Right lung (tissue), 5 donors: ENCODE measurements around the gene NEDD4. TPM values are rescaled to one million over a fixed set of nuclear protein-coding genes. Genes with fewer than 3 reads are reported as not detected.
"Not testable (repeated sequence)": the region's sequence is repeated elsewhere in the genome, so short reads cannot be mapped to it uniquely, and the experiment has no call there.

Experiments
- DNase-seq, 2 donors: peaks; one replicate each; pipeline ENCODE4 v3.0.0-alpha.2; 2013
- polyA plus RNA-seq, 5 donors: library from polyadenylated mRNA; unstranded; fragments of 120-200 nt; gene quantifications; one replicate each; pipeline versions ENCODE4 v1.2.1 to v1.2.3, GENCODE V29; 2013; ENCODE audit warnings: inconsistent platforms in 1 of 5, low replicate concordance in 1 of 5; ENCODE audit not compliant: insufficient read length in 5 of 5, insufficient read depth in 1 of 5

The NEDD4 gene
- polyA plus RNA-seq, 5 donors: 11.1 to 20.7 (median 18.1) TPM

DNA sequence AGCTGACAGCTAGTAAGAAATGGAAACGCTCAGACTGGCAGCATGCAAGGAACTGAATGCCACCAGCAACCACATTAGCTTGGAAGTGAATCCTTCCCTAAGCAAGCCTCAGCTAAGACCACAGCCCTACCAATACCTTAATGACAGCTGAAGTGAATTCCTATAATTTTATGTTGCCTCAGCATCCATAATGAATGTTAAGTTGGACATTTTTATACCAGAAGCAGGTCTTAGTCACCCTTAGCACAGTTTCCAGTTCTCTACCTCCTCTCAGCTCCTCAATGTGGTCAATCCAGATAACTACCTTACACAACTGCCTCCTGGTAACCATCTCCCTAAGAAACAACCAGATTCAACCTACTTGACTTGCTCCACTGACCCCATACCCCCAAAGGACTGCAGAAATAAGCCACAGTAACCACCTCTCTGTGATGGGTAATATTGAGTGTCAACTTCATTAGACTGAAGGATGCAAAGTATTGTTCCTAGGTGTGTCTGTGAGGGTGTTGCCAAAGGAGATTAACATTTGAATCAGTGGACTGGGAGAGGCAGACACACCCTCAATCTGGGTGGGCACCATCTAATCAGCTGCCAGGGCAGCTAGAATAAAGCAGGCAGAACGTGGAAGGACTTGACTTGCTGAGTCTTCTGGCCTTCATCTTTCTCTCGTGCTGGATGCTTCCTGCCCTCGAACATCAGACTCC, 33.5 kb downstream of the NEDD4 start:
- no peak for DNase-seq

DNA sequence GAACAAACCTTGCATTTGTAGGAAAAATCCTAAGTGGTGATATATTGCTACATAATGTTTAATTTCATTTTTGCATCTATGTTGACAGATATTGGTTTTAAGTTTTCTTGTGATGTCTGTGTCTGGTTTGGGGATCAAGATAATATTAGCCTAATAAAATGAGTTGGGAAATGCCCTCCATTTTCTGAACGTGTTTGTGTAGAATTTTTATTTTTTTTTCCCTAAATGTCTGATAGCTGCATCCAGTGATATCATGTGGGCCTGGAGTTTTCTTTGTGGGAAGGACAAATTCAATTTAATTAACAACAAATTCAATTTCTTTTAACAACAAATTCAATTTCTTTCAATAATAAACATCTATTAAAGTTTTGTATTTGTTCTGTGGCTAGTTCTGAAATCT, 35.1 kb downstream of the NEDD4 start:
- no peak for DNase-seq

DNA sequence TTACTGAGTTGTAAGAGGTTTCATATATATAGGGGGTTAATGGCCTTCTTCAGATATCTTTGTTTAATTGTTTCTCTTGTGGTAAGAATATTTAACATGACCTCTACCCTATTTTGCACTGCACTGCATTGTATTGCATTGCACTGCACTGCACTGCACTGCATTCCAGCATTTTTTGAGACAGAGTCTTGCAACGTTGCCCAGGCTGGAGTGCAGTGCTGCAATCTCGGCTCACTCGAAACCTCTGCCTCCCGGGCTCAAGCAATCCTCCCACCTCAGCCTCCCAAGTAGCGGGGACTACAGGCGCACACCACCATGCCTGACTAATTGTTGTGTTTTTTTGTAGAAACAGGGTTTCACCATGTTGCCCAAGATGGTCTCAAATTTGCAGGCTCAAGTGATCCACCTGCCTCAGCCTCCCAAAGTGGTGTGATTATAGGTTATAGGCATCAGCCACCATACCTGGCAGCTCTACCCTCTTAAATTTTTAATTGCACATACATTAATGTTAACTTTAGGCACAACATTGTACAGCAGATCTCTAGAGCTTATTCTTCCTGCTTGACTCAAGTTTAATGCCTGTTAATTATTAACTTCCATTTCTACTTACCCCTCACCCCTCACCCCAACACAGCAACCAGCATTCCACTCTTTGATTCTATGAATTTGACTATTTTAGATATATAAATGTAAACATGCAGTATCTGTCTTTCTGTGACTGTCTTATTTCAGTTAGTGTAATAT, 38.4 kb downstream of the NEDD4 start:
- no peak for DNase-seq

DNA sequence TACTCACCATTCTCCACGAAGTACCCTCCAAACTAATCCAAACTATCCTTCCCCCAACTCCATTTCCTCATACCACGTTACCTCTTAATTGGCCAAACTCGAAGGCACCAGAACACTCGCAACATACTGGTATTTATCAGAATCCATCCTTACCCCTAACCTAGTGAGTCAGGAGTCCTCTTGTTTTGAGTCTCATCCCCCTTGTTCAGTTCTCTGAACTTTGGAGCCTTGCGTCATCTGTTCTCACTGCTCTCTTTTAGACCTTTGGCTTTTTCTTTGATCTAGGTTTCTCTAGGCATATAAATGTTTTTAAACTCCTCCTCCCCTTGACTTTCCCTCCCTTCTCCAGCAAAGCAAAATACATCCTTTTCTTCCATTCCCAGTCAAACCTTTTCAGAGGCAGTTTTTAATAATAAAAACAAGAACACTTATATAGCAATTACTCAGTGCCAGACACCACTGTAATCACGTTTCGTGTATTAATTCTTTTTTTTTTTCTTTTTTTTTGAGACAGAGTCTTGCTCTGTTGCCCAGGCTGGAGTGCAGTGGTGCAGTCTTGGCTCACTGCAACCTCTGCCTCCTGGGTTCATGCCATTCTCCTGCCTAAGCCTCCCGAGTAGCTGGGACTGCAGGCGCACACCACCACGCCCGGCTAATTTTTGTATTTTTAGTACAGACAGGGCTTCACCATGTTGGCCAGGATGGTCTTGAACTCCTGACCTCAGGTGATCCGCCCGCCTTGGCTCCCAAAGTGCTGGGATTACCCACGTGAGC, 40.7 kb downstream of the NEDD4 start:
- not testable (repeated sequence) for DNase-seq

DNA sequence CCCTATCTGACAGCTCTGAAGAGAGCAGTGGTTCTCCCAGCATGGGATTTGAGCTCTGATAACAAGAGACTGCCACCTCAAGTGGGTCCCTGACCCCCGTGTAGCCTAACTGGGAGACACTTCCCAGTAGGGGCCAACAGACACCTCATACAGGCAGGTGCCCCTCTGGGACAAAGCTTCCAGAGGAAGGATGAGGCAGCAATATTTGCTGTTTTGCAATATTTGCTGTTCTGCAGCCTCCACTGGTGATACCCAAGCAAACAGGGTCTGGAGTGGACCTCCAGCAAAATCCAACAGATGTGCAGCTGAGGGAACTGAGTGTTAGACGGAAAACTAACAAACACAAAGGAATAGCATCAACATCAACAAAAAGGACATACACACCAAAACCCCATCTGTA, 48.8 kb downstream of the NEDD4 start:
- DNase-seq: not testable (repeated sequence)

DNA sequence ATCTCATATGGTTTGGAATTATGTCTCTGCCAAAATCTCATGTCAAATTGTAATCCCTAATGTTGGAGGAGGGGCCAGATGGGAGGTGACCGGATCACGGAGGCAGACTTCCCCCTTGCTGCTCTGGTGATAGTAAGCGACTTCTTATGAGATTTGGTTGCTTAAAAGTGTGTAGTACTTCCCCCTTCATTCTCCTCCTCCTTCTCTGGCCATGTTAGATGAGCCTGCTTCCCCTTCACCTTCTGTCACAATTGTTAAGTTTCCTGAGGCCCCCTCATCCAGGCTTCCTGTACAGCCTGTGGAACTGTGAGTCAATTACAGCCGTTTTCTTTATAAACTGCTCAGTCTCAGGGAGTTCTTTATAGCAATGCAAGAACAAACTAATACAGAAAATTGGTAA, 51.1 kb downstream of the NEDD4 start:
- DNase-seq: no peak

DNA sequence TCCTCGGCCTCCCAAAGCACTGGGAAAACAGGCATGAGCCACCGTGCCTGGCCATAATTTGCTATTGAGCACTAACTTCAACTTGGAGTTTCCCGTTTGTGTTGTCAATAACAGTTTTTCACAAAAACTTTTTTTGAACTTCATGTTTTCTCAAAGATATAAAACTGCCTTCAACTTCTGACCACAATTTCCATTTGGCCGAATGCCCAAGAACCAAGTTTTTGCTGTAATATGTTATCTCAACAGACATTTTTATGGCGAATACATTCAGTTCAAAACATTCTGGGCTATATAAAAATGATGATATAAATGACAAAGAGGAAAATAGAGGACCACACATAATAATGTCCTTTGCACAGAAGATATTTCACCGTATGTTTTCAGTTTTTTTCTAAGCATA, 56.4 kb downstream of the NEDD4 start:
- no peak for DNase-seq

DNA sequence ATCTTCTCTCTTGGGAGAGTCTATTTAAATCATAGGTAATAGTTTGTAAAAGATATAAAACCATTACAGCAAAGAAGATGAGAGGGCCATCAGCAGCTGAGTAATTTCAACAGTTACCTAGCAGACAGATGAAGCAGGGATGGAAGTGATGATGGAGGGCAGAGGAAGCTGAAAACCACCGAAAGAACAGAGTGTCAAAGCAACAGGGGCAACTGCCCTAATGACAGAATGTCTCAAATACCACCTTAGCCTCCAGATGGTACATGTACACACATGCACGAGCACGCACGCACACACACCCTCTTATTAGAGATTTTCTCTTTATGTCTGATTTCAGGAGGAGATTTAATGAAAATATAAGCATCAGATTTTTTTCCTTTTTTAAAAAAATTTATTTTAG, 64.5 kb downstream of the NEDD4 start:
- DNase-seq: no peak

DNA sequence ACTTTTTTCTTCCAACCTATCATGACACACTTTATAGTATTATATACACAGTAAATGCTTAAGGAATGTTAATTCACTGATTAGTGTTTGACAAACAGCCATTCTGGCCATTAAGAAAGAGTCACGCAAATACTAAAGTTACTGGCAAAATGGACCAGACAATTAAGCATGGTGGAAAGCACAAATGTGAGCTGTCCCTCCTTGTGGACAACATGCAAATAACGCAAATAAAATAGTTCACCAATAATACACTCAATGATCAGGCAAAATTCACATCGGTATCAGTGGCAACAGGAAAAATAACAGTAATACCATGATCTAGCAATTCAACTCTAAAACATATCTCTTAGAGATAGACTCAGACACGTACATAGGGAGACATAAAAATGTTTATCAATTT, 71.7 kb downstream of the NEDD4 start:
- DNase-seq: no peak

DNA sequence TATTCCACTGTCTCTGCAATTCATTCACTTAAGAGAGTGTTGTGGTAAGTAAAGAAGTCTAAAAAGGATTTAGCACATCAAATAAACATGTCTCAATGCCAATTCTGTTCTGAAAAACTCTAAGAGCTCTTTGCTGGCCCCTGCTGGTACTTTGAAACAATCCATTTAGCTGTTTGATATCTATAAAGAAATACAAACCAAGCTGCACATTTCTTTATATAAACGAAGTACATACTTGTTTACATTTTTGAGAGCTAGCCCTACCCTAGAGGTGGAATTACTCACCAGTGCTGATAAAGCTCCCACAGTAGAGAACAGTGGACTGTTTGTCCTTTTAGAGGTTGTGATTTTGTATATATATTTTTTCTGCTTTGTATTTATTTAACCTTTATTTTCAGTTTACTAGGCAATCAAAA, 75.5 kb downstream of the NEDD4 start:
- peak in 1 of 2 donors; percentile 16 for DNase-seq

DNA sequence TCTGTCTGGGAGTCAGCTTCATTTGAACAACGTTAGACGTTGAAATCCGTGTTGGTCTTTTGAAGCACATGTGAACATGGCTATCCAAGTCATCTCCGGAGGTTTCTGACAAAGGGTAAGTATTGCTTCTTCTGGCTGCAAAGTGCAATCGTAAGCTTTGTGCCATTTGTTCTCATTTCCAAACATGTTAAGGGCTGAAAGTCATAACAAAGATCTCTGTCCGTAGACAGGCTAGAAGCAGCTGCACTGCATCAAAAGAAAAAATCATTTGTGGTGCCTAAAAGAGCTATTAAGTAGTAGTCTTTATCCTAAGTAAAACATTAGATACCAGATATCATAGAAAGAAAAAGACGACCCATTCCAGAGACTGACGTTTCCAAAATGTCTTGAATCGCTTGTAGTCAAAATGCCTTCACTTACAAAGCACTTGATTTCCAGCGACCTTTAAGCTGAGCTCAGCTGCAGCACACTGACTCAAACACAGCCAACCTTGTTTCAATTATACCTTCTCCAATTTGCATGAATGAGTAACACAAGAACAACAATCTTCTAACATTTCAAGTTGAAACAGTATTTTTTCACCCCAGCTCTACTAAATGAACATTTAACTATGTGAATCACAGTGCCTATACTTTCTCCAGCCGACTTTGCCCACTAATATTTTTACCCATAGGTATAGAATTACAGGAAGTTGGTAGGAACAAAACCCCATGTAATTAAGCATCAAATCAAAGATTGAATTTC, 76.6 kb downstream of the NEDD4 start:
- DNase-seq: no peak

DNA sequence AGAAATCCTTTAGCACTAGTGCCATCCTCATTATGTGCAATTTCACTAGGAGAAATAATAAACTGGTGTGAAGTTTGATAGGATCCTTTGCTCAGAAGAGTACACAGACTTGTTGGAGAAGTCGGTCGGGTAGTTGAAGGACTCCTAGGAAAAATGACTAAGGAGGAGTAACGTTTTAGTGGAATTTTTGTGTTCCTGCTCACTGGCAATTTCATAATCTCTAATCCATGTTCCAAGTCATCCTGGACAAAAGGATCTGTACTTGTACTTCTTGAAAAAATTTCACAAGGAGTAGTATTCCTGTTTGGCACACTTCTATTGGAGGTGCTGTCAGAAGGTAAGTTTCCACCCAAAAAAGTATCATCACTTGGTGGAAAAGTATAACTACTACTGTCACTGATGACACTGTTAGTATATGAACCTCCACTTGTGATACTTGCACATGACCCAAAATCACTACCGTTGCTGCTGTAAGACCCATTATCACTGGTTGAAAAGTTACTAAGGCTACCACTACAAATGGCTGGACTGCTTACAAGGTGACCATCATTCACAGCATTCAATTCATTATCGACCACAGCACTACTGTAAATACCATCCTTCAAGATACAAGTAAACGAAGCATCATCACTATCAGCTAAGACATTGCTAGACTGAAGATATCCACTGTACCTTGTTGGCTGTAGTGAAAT, 77.4 kb downstream of the NEDD4 start:
- no peak for DNase-seq

DNA sequence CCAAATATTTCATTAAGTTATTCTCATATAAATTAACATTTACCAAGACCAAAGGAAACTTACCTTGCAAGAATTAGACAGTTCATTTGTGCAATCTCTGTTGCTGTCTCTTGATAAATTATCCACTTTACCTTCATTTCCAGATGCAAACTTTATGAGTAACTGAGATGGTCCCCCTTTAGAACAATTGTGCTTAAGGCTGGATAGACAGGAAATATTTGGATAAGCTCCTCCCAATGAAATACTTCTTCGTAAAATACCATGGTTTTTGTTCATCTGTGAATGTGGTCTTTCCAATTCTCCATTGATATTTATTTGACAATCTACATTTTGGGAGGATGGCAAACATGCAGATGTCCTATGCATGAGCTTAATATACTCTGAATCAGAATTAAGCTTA, 78.2 kb downstream of the NEDD4 start:
- no peak for DNase-seq

DNA sequence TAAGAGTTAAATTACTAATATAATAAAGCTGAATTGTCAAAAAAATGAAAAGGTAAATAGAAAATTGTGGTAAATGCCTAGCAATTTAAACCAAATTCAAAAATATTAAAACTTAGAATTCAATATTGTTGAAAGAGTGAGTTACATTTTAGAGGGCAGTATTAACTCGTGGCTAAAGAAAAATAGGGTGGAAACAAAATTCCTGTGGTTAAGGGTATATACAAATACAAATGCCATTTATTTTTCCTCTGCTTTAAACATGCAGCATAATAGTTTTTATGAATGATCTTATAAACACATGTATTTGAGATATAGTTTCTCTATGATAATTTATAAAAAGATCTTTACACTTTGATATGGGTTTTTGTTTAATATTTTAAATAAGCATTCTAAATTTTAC, 79.0 kb downstream of the NEDD4 start:
- no peak for DNase-seq

DNA sequence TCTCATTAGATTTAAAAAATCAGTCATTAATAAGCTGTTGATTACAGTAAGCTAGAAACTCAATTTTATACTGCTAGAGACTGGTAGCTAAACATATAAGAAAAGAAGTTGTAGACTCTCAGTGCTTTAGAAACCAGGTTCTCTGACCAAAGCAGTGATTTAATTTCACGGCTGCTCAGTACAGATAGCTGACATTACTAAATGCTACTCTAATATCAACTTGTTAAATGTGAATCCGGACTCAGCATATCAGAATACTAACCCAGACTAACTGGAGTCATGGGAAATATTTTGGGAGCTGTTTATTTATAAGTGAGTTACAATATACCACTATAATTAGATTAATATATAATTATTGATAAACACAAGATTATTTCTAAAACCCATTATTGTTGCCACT, 80.4 kb downstream of the NEDD4 start:
- no peak for DNase-seq

DNA sequence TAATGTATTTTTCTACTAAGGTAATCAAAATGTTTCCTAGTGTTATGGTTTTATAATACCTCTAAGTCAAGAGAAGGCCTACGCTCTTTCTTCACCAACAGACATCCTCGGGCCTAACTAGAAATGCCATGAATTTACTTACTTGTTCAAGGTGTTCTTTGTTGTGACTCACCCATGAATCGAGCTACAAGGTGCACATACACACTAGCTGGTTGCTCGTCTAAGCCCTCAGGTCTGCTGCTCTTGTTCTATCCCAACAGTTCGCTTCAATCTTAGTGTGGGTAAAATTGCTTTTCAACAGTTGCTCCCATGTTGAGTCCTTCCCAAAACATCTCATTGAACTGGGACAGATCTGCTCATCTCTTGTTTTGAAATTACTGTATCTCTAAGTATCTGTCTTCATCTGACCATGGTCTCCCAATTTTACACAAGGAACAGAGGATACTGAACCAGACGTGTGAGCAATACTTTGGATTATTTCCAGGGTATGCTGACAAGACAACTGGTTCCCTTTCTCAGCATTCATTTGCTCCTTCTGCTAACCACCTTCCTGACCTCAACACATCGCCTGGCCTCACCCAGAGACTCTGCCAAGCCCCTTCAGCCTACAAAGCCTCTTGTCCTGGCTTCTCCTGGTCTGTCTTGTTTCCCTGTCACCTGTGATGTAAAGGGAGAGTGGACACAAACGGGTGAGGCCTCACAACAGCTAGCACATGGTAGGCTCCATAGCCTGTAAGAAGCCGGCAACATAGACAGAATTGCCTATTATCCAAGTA, 84.2 kb downstream of the NEDD4 start:
- DNase-seq: no peak

DNA sequence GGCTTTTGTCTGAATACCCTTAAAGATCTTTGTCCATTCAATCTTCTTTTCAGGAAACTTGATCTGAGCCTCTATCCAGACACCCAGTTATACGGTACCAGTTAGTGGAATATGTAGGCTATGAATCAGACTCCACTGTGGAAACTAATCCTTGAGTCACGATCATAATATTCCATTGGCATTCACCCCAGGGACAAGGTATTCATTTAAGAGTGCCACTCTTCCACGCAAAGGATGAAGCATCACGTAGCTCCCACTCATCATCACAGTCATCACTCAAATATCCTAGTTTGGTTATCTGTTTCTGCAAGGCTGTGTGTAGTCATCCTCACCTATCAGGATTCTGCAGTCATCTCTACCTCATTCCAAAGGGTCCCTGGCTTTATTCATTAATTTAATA, 85.6 kb downstream of the NEDD4 start:
- DNase-seq: no peak

DNA sequence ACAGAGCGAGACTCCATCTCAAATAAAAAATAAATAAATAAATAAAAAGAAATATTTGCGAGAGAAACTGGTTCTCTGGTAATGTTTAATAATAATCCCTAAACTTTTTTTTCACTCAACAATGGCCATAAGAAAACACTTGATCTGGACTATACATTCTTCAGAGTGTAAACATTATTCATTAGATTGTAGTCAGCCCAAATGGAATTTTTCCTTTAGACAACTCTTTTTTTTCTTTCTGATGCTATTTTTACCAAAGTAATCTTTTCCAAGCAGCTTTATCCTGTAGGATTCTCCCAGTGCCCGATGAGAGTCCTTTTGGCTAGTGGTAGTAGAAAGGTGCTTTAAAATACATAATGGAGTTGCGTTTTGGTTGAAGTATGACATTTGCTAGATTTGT, 90.4 kb downstream of the NEDD4 start:
- DNase-seq: no peak

DNA sequence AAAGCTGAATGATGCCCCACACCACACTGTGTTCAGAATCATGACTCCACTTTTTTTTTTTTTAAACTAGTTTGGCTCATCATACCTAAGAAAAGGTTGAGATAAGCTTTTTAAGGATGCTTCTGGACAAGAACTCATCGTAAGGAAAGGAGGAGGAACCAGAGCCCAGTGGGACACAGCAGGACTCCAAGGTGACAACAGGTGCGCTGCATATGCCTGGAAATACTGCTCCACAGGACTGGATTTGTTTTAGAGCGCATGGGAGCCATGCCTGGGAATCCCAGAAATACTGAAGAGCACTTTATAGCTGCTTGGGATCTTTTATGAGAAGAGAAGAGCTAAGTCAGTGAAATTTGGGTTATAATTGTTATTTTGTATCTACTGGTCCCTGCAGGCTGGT, 93.4 kb downstream of the NEDD4 start:
- DNase-seq: no peak

DNA sequence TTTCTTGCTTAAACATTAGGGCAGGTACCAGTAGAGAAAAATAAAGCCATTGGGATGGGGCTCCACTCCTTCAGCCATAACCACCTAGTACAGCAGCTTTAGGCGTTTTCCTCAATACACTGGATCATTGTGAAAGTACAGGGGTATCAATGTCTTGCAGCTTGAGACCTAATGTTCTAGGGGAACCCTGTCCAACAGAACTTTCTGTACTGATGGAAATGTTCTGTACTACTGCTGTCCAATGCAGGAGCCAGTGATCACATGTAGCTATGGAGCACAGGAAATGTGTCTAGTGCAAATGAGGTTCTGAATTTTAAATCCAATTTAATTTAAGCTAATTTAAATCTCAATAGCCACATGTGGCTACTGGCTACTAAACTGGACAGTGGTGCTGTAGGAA, 93.9 kb downstream of the NEDD4 start:
- no peak for DNase-seq
